Measurements from ENCODE around the gene MOB1A.

MOB1A gene

DNA sequence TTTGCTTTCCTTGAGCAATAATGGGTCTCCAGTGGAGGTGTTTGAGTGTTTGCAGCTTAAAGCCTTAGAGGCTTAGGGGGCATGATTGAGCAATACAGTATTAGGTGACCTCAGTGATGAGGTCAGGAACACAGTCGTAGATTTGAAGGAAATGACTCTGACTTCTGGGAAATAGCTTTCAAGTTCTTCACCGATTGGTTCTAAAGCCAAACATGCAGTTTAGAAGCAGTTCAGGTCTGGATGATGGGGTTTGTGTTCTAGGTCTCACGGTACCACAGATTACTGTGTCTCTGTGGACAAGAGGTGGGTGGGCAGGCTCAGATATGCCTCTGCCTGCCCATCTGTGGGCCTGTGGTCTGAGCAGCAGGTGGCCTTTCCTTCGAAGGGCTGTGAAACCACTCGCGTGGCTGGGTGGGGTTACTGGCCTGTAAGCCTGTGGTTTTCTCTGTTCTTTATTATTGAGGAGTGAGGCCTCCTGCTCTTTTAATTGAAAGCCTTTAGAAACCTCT is 27.6 kb upstream of the MOB1A start:
- Histone ChIP-seq H3K4me2 (ENCODE audit: low read length) (no peak overlapping the region), H2BK120ac (ENCODE audit: insufficient read depth, low read length, poor library complexity) (no peak overlapping the region), H2AFZ (ENCODE audit: insufficient read depth, low read length, poor library complexity) (no peak overlapping the region), H3K79me2 (ENCODE audit: control insufficient read depth, insufficient read depth, low read length, poor library complexity) (peaks cover 2% of the 10 kb centered on the region), H3K9me3 (ENCODE audit: insufficient read depth, low read depth, low read length) (no peaks in the 10 kb centered on the region), H3K18ac (ENCODE audit: low read length) (no peak overlapping the region), H4K8ac (ENCODE audit: low read depth, low read length) (no peak overlapping the region), H3K27ac (ENCODE audit: low read depth, low read length) (no peak overlapping the region), H2BK12ac (ENCODE audit: low read length) (no peak overlapping the region), H2AK5ac (ENCODE audit: low read length) (no peak overlapping the region), H3K27me3 (ENCODE audit: insufficient read depth, low read length) (no peaks in the 10 kb centered on the region), H2BK5ac (ENCODE audit: low read depth, low read length, poor library complexity) (no peak overlapping the region), H3K79me1 (ENCODE audit: low read length) (no peaks in the 10 kb centered on the region), H3K36me3 (ENCODE audit: control insufficient read depth in 1 of 2, insufficient read depth in 2 of 2, low read length in 2 of 2) (peaks cover 6 to 10% of the 10 kb centered on the region in 2 experiments), H3K4ac (ENCODE audit: low read depth, low read length) (peak overlapping the region; percentile 22), H3K4me1 (ENCODE audit: control insufficient read depth in 1 of 2, insufficient read depth in 2 of 2, low read length in 2 of 2) (peaks cover 3 to 4% of the 10 kb centered on the region in 2 experiments), H4K12ac (ENCODE audit: low read depth, low read length) (no peak overlapping the region), H4K91ac (ENCODE audit: low read depth, low read length) (no peak overlapping the region), H3K23ac (ENCODE audit: low read length) (no peak overlapping the region), H3K14ac (ENCODE audit: low read length) (no peak overlapping the region), H3K9ac (ENCODE audit: low read length) (no peak overlapping the region), H3K4me3 (ENCODE audit: low read depth, low read length) (no peak overlapping the region)
- peak in 1 of 2 donors; percentile 39 for DNase-seq
- no CpG with 5 or more reads among the region's 6 CpGs for WGBS (ENCODE audit: extremely low coverage, insufficient coverage, insufficient read length)

DNA sequence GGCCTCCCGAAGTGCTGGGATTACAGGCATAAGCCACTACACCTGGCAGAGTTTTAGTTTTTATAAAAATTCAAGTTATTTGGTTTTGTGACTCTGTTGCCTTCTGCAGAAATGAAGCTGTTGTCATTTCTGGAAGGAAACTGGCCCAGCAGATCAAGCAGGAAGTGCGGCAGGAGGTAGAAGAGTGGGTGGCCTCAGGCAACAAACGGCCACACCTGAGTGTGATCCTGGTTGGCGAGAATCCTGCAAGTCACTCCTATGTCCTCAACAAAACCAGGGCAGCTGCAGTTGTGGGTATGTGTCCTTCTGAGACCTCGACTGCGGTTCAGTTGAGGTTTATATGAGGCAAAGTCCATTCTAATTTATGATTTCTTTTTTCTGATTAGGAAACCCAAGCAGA is 26.9 kb upstream of the MOB1A start:
- Histone ChIP-seq H2BK12ac (ENCODE audit: low read length) (no peak overlapping the region), H3K27ac (ENCODE audit: low read depth, low read length) (no peak overlapping the region), H3K9ac (ENCODE audit: low read length) (no peak overlapping the region), H3K4me2 (ENCODE audit: low read length) (no peak overlapping the region), H3K9me3 (ENCODE audit: insufficient read depth, low read depth, low read length) (no peaks in the 10 kb centered on the region), H4K12ac (ENCODE audit: low read depth, low read length) (no peak overlapping the region), H3K36me3 (ENCODE audit: control insufficient read depth in 1 of 2, insufficient read depth in 2 of 2, low read length in 2 of 2) (peaks cover 6 to 9% of the 10 kb centered on the region in 2 experiments), H3K18ac (ENCODE audit: low read length) (no peak overlapping the region), H3K4me1 (ENCODE audit: control insufficient read depth in 1 of 2, insufficient read depth in 2 of 2, low read length in 2 of 2) (peaks cover 3 to 4% of the 10 kb centered on the region in 2 experiments), H3K79me2 (ENCODE audit: control insufficient read depth, insufficient read depth, low read length, poor library complexity) (peaks cover 2% of the 10 kb centered on the region), H4K8ac (ENCODE audit: low read depth, low read length) (no peak overlapping the region), H3K4ac (ENCODE audit: low read depth, low read length) (no peak overlapping the region), H2BK5ac (ENCODE audit: low read depth, low read length, poor library complexity) (no peak overlapping the region), H3K14ac (ENCODE audit: low read length) (no peak overlapping the region), H3K4me3 (ENCODE audit: low read depth, low read length) (no peak overlapping the region), H2BK120ac (ENCODE audit: insufficient read depth, low read length, poor library complexity) (no peak overlapping the region), H3K27me3 (ENCODE audit: insufficient read depth, low read length) (no peaks in the 10 kb centered on the region), H4K91ac (ENCODE audit: low read depth, low read length) (no peak overlapping the region), H2AK5ac (ENCODE audit: low read length) (no peak overlapping the region), H3K23ac (ENCODE audit: low read length) (no peak overlapping the region), H3K79me1 (ENCODE audit: low read length) (no peaks in the 10 kb centered on the region), H2AFZ (ENCODE audit: insufficient read depth, low read length, poor library complexity) (no peak overlapping the region)
- whole genome bisulfite sequencing (ENCODE audit: extremely low coverage, insufficient coverage, insufficient read length) = no CpG with 5 or more reads among the region's 6 CpGs
- peak; percentile 65 to 66 for DNase-seq

DNA sequence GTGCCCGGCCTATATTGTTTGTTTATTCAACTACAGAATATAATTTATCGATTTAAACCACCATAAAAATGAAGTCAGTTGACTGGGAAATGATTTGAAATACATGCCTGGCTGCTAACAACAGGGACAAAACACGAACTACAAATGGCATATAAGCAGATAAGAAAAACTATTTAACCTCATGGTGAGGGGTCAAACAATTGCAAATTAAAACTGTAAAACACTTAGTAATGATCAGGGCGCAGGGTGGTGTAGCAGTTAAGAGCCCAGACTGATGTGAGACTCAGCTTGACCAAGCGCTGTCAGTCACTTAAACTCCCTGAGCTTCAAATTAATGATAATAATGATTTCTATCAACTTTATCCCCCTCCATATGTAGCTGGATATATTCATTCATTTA is 26.4 kb upstream of the MOB1A start:
- no CpG with 5 or more reads among the region's 5 CpGs for WGBS (ENCODE audit: extremely low coverage, insufficient coverage, insufficient read length)
- no peak overlapping the region for H2AK5ac ChIP-seq (ENCODE audit: low read length)
- H3K23ac ChIP-seq (ENCODE audit: low read length) = no peak overlapping the region
- H3K4ac ChIP-seq (ENCODE audit: low read depth, low read length) = no peak overlapping the region
- H2BK120ac ChIP-seq (ENCODE audit: insufficient read depth, low read length, poor library complexity) = no peak overlapping the region
- H3K9ac ChIP-seq (ENCODE audit: low read length) = no peak overlapping the region
- H3K18ac ChIP-seq (ENCODE audit: low read length) = no peak overlapping the region
- H2AFZ ChIP-seq (ENCODE audit: insufficient read depth, low read length, poor library complexity) = no peak overlapping the region
- H2BK5ac ChIP-seq (ENCODE audit: low read depth, low read length, poor library complexity) = no peak overlapping the region
- DNase-seq = no peak
- H3K36me3 ChIP-seq (ENCODE audit: control insufficient read depth in 1 of 2, insufficient read depth in 2 of 2, low read length in 2 of 2) = peaks cover 6 to 9% of the 10 kb centered on the region in 2 experiments
- no peaks in the 10 kb centered on the region for H3K9me3 ChIP-seq (ENCODE audit: insufficient read depth, low read depth, low read length)
- no peak overlapping the region for H4K12ac ChIP-seq (ENCODE audit: low read depth, low read length)
- no peak overlapping the region for H4K8ac ChIP-seq (ENCODE audit: low read depth, low read length)
- no peak overlapping the region for H3K4me2 ChIP-seq (ENCODE audit: low read length)
- no peaks in the 10 kb centered on the region for H3K27me3 ChIP-seq (ENCODE audit: insufficient read depth, low read length)
- no peak overlapping the region for H2BK12ac ChIP-seq (ENCODE audit: low read length)
- no peak overlapping the region for H3K4me3 ChIP-seq (ENCODE audit: low read depth, low read length)
- H3K79me2 ChIP-seq (ENCODE audit: control insufficient read depth, insufficient read depth, low read length, poor library complexity) = peaks cover 2% of the 10 kb centered on the region
- H3K4me1 ChIP-seq (ENCODE audit: control insufficient read depth in 1 of 2, insufficient read depth in 2 of 2, low read length in 2 of 2) = peaks cover 3 to 4% of the 10 kb centered on the region in 2 experiments
- no peak overlapping the region for H3K14ac ChIP-seq (ENCODE audit: low read length)
- H3K79me1 ChIP-seq (ENCODE audit: low read length) = no peaks in the 10 kb centered on the region
- H3K27ac ChIP-seq (ENCODE audit: low read depth, low read length) = no peak overlapping the region
- H4K91ac ChIP-seq (ENCODE audit: low read depth, low read length) = no peak overlapping the region

DNA sequence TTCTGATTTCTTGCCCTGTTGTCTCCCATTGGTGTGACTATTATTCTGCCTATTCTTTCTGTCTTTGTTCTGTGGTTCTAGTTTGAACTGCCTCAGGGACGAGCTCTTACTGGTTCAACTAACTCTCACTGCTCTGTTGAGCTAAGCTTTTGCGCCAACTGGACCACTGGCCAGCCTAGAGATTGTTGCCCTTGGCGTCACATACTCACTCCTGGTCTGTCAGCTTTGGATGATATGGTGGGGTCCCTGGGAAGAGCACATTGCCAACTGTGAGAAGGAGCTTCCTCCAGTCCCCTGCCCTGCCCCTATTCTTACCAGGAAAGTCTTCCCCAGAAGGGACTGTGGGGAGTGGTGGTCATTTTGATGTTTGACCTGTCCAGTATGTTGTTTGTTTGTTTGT is 25.8 kb upstream of the MOB1A start:
- Histone ChIP-seq H3K79me1 (ENCODE audit: low read length) (no peaks in the 10 kb centered on the region), H3K36me3 (ENCODE audit: control insufficient read depth in 1 of 2, insufficient read depth in 2 of 2, low read length in 2 of 2) (peaks cover 4 to 6% of the 10 kb centered on the region in 2 experiments), H4K12ac (ENCODE audit: low read depth, low read length) (no peak overlapping the region), H4K8ac (ENCODE audit: low read depth, low read length) (no peak overlapping the region), H3K14ac (ENCODE audit: low read length) (no peak overlapping the region), H3K23ac (ENCODE audit: low read length) (no peak overlapping the region), H3K27ac (ENCODE audit: low read depth, low read length) (no peak overlapping the region), H3K79me2 (ENCODE audit: control insufficient read depth, insufficient read depth, low read length, poor library complexity) (peaks cover 3% of the 10 kb centered on the region), H3K18ac (ENCODE audit: low read length) (no peak overlapping the region), H4K91ac (ENCODE audit: low read depth, low read length) (no peak overlapping the region), H2BK120ac (ENCODE audit: insufficient read depth, low read length, poor library complexity) (no peak overlapping the region), H3K4me1 (ENCODE audit: control insufficient read depth in 1 of 2, insufficient read depth in 2 of 2, low read length in 2 of 2) (peaks cover 3 to 7% of the 10 kb centered on the region in 2 experiments), H2AK5ac (ENCODE audit: low read length) (no peak overlapping the region), H3K4me2 (ENCODE audit: low read length) (no peak overlapping the region), H3K4ac (ENCODE audit: low read depth, low read length) (peak overlapping the region; percentile 81), H3K27me3 (ENCODE audit: insufficient read depth, low read length) (no peaks in the 10 kb centered on the region), H2BK5ac (ENCODE audit: low read depth, low read length, poor library complexity) (no peak overlapping the region), H3K9ac (ENCODE audit: low read length) (no peak overlapping the region), H3K4me3 (ENCODE audit: low read depth, low read length) (no peak overlapping the region), H2BK12ac (ENCODE audit: low read length) (no peak overlapping the region), H2AFZ (ENCODE audit: insufficient read depth, low read length, poor library complexity) (no peak overlapping the region), H3K9me3 (ENCODE audit: insufficient read depth, low read depth, low read length) (no peaks in the 10 kb centered on the region)
- no peak for DNase-seq
- WGBS (ENCODE audit: extremely low coverage, insufficient coverage, insufficient read length) = no CpG with 5 or more reads among the region's 3 CpGs
